SH-SY5Y (cell line): Measurements from ENCODE around the gene ABCC4.

ENCODE experiments used
- GATA2 ChIP-seq: IDR thresholded peaks from 2 replicates; pipeline ENCODE4 v1.6.1; 2011; ENCODE audit warnings: mild to moderate bottlenecking, low read depth, low read length
- GATA3 ChIP-seq: IDR thresholded peaks from 2 replicates; pipeline ENCODE4 v1.6.1; 2011; ENCODE audit warnings: low read depth, mild to moderate bottlenecking, low read length, moderate library complexity

- TF ChIP-seq GATA2 (no peak), GATA3 (no peak)
These were observed 251.5 kb downstream of the ABCC4 start for GRCh38 chr13:95049772-95050171.
